Measurements from ENCODE around the gene CACNA1B.

Gene CACNA1B

DNA sequence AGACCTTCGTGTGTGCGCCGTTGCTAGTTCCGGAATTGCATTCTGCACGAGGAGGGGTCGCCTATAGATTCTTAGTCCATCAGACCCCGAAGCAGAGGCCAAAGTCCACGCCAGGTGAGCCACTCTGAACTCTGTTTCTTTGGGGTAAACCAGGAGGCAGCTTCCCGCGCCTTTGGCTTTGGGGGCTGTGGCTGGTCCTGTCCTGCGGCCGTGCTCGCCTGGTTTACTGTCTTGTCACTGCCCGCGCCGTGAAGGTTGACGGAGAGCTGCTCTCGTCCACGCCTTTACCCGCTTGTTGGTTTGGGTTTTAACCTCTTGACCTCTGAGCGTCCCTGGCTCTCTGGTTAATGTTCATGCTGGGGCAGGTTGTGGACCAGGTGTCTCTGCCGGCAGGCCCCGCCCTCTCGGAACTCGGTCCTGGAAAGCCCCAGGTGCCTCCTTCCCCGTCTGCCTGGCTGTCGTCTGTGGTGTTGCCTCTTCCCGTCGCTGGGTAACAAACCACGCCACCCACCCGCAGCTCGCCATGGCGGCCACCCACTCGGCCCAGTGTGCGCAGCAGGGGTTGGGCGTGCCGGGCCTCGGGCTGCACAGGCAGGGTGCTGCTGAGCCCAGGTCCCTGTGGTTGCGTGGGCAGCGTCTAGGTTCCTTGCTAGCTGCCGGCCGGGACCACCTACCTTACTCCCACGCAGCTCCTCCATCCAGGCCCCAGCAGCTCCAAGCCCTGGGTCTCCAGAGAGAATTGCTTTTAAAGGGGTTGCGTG is 44.6 kb upstream of the CACNA1B start:
- H3K4me1 Mint-ChIP-seq = no peaks in the 10 kb centered on the region
- H3K9me3 Mint-ChIP-seq = no peaks in the 10 kb centered on the region
- no peak overlapping the region for H3K4me3 Mint-ChIP-seq
- peaks cover 44% of the 10 kb centered on the region for H3K36me3 Mint-ChIP-seq (ENCODE audit: low read depth)
- no peak overlapping the region for H3K27ac Mint-ChIP-seq
- no peaks in the 10 kb centered on the region for H3K27me3 Mint-ChIP-seq (ENCODE audit: low read depth)
- TF ChIP-seq, protein P1, sequence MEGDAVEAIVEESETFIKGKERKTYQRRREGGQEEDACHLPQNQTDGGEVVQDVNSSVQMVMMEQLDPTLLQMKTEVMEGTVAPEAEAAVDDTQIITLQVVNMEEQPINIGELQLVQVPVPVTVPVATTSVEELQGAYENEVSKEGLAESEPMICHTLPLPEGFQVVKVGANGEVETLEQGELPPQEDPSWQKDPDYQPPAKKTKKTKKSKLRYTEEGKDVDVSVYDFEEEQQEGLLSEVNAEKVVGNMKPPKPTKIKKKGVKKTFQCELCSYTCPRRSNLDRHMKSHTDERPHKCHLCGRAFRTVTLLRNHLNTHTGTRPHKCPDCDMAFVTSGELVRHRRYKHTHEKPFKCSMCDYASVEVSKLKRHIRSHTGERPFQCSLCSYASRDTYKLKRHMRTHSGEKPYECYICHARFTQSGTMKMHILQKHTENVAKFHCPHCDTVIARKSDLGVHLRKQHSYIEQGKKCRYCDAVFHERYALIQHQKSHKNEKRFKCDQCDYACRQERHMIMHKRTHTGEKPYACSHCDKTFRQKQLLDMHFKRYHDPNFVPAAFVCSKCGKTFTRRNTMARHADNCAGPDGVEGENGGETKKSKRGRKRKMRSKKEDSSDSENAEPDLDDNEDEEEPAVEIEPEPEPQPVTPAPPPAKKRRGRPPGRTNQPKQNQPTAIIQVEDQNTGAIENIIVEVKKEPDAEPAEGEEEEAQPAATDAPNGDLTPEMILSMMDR (IDR thresholded peaks at IDR 0.05; ENCODE audit: unreplicated experiment in 3 of 3) = no peak

DNA sequence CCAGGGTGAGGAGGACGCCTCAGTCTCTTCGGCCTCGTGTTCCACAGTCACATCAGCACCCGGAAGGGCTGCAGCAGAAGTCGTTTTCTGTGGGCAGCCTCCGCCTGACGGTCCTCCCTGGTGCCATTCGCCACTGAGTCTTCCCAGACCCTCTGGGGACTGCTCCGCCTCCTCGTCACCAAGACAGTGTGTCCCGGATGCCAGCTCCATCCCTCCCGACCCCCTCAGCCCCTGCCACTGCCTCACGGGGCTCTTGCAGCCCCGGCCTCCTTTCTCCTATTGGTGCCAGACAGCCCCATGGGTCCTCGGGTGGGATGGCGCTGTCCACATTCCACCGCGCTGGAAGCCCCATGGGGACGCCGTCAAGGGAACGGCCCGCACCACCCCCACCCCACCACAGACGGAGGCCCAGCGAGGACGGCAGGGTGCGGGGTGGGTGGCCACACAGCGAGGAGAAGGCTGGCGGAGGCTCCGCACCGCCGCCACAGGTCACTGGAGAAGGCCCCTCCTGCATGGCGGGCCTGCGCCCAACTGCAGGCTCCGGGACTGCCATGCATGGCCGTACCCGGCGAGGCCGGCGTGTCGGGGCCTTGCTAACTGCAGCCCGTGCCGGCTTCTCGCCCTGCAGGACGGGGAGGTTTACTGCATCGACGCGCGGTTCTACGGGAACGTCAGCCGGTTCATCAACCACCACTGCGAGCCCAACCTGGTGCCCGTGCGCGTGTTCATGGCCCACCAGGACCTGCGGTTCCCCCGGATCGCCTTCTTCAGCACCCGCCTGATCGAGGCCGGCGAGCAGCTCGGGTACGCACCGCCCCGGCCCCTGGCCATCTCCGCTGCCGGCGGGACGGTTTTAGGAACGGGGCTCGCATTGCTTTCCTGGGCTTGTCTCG is 43.6 kb upstream of the CACNA1B start:
- Mint-ChIP-seq H3K9me3 (peaks cover 4% of the 10 kb centered on the region), H3K27me3 (ENCODE audit: low read depth) (no peaks in the 10 kb centered on the region), H3K4me1 (no peaks in the 10 kb centered on the region), H3K27ac (no peak overlapping the region), H3K4me3 (no peak overlapping the region), H3K36me3 (ENCODE audit: low read depth) (peaks cover 50% of the 10 kb centered on the region)
- TF ChIP-seq, protein P1 (IDR thresholded peaks at IDR 0.05; ENCODE audit: unreplicated experiment in 3 of 3) = no peak

DNA sequence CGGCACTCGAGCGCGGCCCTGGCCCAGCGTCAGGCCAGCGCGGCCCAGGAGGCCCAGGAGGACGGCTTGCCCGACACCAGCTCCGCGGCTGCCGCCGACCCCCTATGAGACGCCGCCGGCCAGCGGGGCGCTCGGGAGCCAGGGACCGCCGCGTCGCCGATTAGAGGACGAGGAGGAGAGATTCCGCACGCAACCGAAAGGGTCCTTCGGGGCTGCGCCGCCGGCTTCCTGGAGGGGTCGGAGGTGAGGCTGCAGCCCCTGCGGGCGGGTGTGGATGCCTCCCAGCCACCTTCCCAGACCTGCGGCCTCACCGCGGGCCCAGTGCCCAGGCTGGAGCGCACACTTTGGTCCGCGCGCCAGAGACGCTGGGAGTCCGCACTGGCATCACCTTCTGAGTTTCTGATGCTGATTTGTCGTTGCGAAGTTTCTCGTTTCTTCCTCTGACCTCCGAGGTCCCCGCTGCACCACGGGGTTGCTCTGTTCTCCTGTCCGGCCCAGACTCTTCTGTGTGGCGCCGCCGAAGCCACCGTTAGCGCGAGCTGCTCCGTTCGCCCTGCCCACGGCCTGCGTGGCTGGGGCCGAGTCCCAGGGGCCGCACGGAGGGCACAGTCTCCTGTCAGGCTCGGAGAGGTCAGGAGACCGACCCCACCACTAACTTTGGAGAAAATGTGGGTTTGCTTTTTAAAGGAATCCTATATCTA is 42.6 kb upstream of the CACNA1B start:
- Mint-ChIP-seq H3K36me3 (ENCODE audit: low read depth) (peaks cover 47% of the 10 kb centered on the region), H3K4me1 (no peaks in the 10 kb centered on the region), H3K27me3 (ENCODE audit: low read depth) (no peaks in the 10 kb centered on the region), H3K4me3 (no peak overlapping the region), H3K9me3 (peaks cover 9% of the 10 kb centered on the region), H3K27ac (no peak overlapping the region)
- TF ChIP-seq, protein P1 (IDR thresholded peaks at IDR 0.05; ENCODE audit: unreplicated experiment in 3 of 3) = no peak

DNA sequence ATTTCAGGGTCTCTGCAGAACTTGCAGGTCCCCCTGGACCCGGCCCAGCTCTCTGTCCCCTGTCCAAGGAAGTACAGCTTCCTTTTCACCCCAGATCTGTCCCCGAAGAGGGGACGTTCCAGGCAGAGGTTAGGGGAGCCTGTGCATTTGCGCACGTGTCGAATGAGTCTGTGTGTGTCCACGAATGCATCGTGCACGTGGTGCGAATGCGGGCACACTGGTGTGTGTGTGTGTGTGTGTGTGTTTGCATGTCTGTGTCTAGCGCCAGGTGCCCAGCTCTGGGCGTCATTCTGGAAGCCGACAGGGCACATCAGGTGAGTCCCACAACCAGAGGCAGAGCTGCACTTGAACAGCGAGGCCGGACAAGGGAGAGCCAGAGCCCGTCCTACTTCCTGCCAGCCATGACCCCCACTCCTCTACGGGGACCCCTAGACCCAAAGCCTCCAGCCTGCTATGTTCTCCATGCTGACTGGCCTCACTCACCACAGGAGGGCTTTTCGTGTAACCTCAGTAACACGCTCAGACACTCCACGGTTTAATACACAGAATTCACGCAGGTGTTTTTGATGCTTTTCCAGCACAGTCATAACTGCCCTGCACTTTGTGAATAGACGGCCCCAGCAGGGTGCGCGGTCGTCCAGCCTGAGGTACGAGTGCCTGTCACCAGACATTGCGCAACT is 41.3 kb upstream of the CACNA1B start:
- H3K36me3 Mint-ChIP-seq (ENCODE audit: low read depth) = peaks cover 45% of the 10 kb centered on the region
- H3K4me1 Mint-ChIP-seq = no peaks in the 10 kb centered on the region
- peaks cover 12% of the 10 kb centered on the region for H3K9me3 Mint-ChIP-seq
- TF ChIP-seq, protein P1 (IDR thresholded peaks at IDR 0.05; ENCODE audit: unreplicated experiment in 3 of 3) = no peak
- H3K4me3 Mint-ChIP-seq = no peak overlapping the region
- H3K27ac Mint-ChIP-seq = no peak overlapping the region
- no peaks in the 10 kb centered on the region for H3K27me3 Mint-ChIP-seq (ENCODE audit: low read depth)

DNA sequence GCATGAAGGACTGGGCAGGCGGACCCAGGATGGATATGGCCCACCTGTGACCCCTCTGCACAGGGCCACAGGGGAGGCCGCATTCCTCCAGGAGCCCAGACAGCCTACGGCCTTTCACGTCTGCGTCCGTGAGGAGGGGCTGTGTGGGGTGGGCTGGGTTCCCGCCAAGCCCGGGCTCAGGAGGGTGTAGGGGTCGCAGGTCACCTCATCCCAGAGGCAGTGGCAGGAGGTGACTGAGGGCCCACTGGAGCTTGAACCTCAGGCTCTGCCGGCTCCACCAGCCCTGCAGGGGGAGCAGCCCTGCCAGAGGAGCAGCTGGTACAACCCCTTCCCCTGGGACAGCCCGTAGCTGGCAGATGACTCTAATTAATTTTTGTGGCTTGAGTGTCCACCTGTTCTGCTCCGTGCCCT is 40.7 kb upstream of the CACNA1B start:
- Mint-ChIP-seq H3K4me3 (no peak overlapping the region), H3K36me3 (ENCODE audit: low read depth) (peaks cover 41% of the 10 kb centered on the region), H3K9me3 (peaks cover 12% of the 10 kb centered on the region), H3K4me1 (no peaks in the 10 kb centered on the region), H3K27ac (no peak overlapping the region), H3K27me3 (ENCODE audit: low read depth) (no peaks in the 10 kb centered on the region)
- TF ChIP-seq, protein P1 (IDR thresholded peaks at IDR 0.05; ENCODE audit: unreplicated experiment in 3 of 3) = no peak
